Stomach (tissue), 9 donors: ENCODE measurements around the gene CKMT2. TPM values are rescaled to one million over a fixed set of nuclear protein-coding genes. Genes with fewer than 3 reads are reported as not detected.
A peak's percentile ranks its signal among the peaks of the same experiment; 100 is the strongest.

Source experiments
- DNase-seq, 2 donors: peaks; one replicate each; pipeline versions ENCODE4 v3.0.0 to v3.0.0-alpha.2; 2013 to 2019
- H3K27ac ChIP-seq, 5 donors: fragments of 200-600 bp in 4 of 5; sonication (generic) in 4 of 5; one replicate each; pipeline ENCODE4 v1.5.1; 2013 to 2019; ENCODE audit warnings: mild to moderate bottlenecking in 1 of 5, moderate library complexity in 1 of 5
- H3K27me3 ChIP-seq, 3 donors: fragments of 200-600 bp; sonication (generic); one replicate each; pipeline ENCODE4 v1.5.1; 2017 to 2019; ENCODE audit warnings: mixed run types in 1 of 3
- H3K36me3 ChIP-seq, 4 donors: fragments of 200-600 bp; sonication (generic); 1 replicate in 3 of 4; 2 replicates in 1 of 4; pipeline ENCODE4 v1.5.1; 2016 to 2019
- H3K4me1 ChIP-seq, 4 donors: fragments of 200-600 bp; sonication (generic); one replicate each; pipeline ENCODE4 v1.5.1; 2016 to 2019
- H3K4me3 ChIP-seq, 4 donors: fragments of 200-600 bp; sonication (generic) in 3 of 4; one replicate each; pipeline ENCODE4 v1.5.1; 2016 to 2019; ENCODE audit warnings: mild to moderate bottlenecking in 1 of 4
- H3K9me3 ChIP-seq, 4 donors: fragments of 200-600 bp; sonication (generic); one replicate each; pipeline ENCODE4 v1.5.1; 2016 to 2019
- CTCF ChIP-seq, 7 experiments: fragments of 450-650 bp in 4 of 7; fragments of 200-600 bp in 3 of 7; sonication (generic) in 3 of 7; IDR thresholded peaks; one replicate each; pipeline ENCODE4 v1.5.1; 2016 to 2019; ENCODE audit warnings: antibody characterized with exemption in 7 of 7, control low read depth in 2 of 7, mild to moderate bottlenecking in 1 of 7
- EP300 ChIP-seq: sonication (generic); formaldehyde crosslinking; IDR thresholded peaks from one replicate; pipeline ENCODE4 v1.6.1; 2017; ENCODE audit warnings: antibody characterized with exemption
- POLR2A ChIP-seq, 4 donors: fragments of 450-650 bp; IDR thresholded peaks; one replicate each; pipeline ENCODE4 v1.6.1; 2016; ENCODE audit warnings: antibody characterized with exemption in 4 of 4, control low read depth in 2 of 4, mild to moderate bottlenecking in 1 of 4, moderate library complexity in 1 of 4
- POLR2AphosphoS5 ChIP-seq, 3 donors: sonication (generic); formaldehyde crosslinking; IDR thresholded peaks; one replicate each; pipeline ENCODE4 v1.6.1; 2016; ENCODE audit warnings: antibody characterized with exemption in 3 of 3
- WGBS, 5 donors: extraction: QIAGEN DNeasy Blood & Tissue Kit in 3 of 5; methylation state at CpG; one replicate each; pipeline versions ENCODE4 v1.1.5 to v1.1.7; 2013 to 2018; 5-methylcytosine and 5-hydroxymethylcytosine counted together
- intact Hi-C: fragments of 100-400 bp; cut with DNase I; formaldehyde crosslinking; loops from one replicate; pipeline ENCODE4 v1.15.1; 2023; ENCODE audit warnings: low total_unique reads
- polyA plus RNA-seq, 3 donors: library from polyadenylated mRNA; stranded (reverse); fragments of 200-250 nt; gene quantifications; one replicate each; pipeline ENCODE4 v1.2.3, GENCODE V29; 2013
- total RNA-seq, 5 donors: library from RNA; depleted of rRNA; stranded (reverse); fragments of >200 nt; gene quantifications; one replicate each; pipeline versions ENCODE4 v1.1.0 to v1.2.3, GENCODE V29; 2014 to 2016
- donor health status: healthy with polysubstance abuse.
- donor health status: Bipolar disorder and iron deficiency.
- donor health status: healthy.

CKMT2 gene
- total and polyA plus RNA-seq, 8 donors = 4.6 to 86.2 (median 15.1) TPM; not detected in 1

- Histone ChIP-seq H3K27ac (peak overlapping the region; percentile 42 to 80 (median 71)), H3K4me1 (peaks cover 13 to 53% (median 32%) of the 10 kb centered on the region in 4 donors), H3K36me3 (no peaks in the 10 kb centered on the region), H3K4me3 (no peak overlapping the region), H3K9me3 (no peaks in the 10 kb centered on the region), H3K27me3 (no peaks in the 10 kb centered on the region)
- no peak for DNase-seq
- intact Hi-C loops = no loop called here
- WGBS, 5 donors = 75 to 88% (median 84%) methylated on average over 4 of the region's 4 CpGs
- TF ChIP-seq EP300 (no peak), CTCF (IDR thresholded peaks at IDR 0.05) (no peak)
These were observed 11.3 kb downstream of the CKMT2 start for GRCh38 chr5:81244451-81244850.

GRCh38 chr5:81245871-81246235 is 12.7 kb downstream of the CKMT2 start:
- H3K27ac ChIP-seq = peak overlapping the region; percentile 42 to 80 (median 71)
- WGBS, 5 donors = 67 to 80% (median 72%) methylated on average over 5 of the region's 5 CpGs
- H3K4me3 ChIP-seq = no peak overlapping the region
- peaks cover 13 to 53% (median 32%) of the 10 kb centered on the region in 4 donors for H3K4me1 ChIP-seq
- H3K27me3 ChIP-seq = no peaks in the 10 kb centered on the region
- no peak for TF ChIP-seq EP300
- no peak for TF ChIP-seq CTCF (IDR thresholded peaks at IDR 0.05)
- TF ChIP-seq POLR2AphosphoS5 (IDR thresholded peaks at IDR 0.05) = no peak
- no peak for TF ChIP-seq POLR2A (IDR thresholded peaks at IDR 0.05)
- H3K9me3 ChIP-seq = no peaks in the 10 kb centered on the region
- DNase-seq = no peak
- H3K36me3 ChIP-seq = peaks cover 0 to 4% (median 0%) of the 10 kb centered on the region in 4 donors
- intact Hi-C loops = no loop called here

- H3K27ac ChIP-seq = peak overlapping the region in 4 of 5 donors; percentile 30 to 80 (median 56)
- DNase-seq = no peak
- no peak for TF ChIP-seq EP300
- no peak for TF ChIP-seq POLR2A (IDR thresholded peaks at IDR 0.05)
- TF ChIP-seq CTCF (IDR thresholded peaks at IDR 0.05) = no peak
- TF ChIP-seq POLR2AphosphoS5 (IDR thresholded peaks at IDR 0.05) = no peak
- peaks cover 0 to 10% (median 1%) of the 10 kb centered on the region in 4 donors for H3K36me3 ChIP-seq
- no peaks in the 10 kb centered on the region for H3K27me3 ChIP-seq
- peaks cover 13 to 53% (median 32%) of the 10 kb centered on the region in 4 donors for H3K4me1 ChIP-seq
- intact Hi-C loops = no loop called here
- 91 to 95% (median 93%) methylated on average over 6 of the region's 6 CpGs for WGBS, 5 donors
- no peaks in the 10 kb centered on the region for H3K9me3 ChIP-seq
- no peak overlapping the region for H3K4me3 ChIP-seq
These were observed 13.6 kb downstream of the CKMT2 start for GRCh38 chr5:81246697-81247096.

- H3K27ac ChIP-seq = peak overlapping the region in 4 of 5 donors; percentile 15 to 80 (median 55)
These were observed 14.4 kb downstream of the CKMT2 start for GRCh38 chr5:81247441-81247972.

More at GRCh38 chr5:81247441-81247972, 14.4 kb downstream of the CKMT2 start:
- intact Hi-C loops = no loop called here
- H3K36me3 ChIP-seq = peaks cover 0 to 17% (median 8%) of the 10 kb centered on the region in 4 donors
- 54 to 67% (median 64%) methylated on average over 3 of the region's 3 CpGs for WGBS, 5 donors
- no peaks in the 10 kb centered on the region for H3K27me3 ChIP-seq
- TF ChIP-seq POLR2AphosphoS5 (IDR thresholded peaks at IDR 0.05) = no peak
- no peak for TF ChIP-seq EP300
- TF ChIP-seq POLR2A (IDR thresholded peaks at IDR 0.05) = no peak
- no peak for TF ChIP-seq CTCF (IDR thresholded peaks at IDR 0.05)
- H3K4me1 ChIP-seq = peaks cover 13 to 49% (median 32%) of the 10 kb centered on the region in 4 donors
- H3K4me3 ChIP-seq = no peak overlapping the region
- no peak for DNase-seq
- H3K9me3 ChIP-seq = no peaks in the 10 kb centered on the region
